M059J (cell line): Measurements from ENCODE around the gene CCDC154. TPM values are rescaled to one million over a fixed set of nuclear protein-coding genes. Genes with fewer than 3 reads are reported as not detected.
"Not testable (repeated sequence)": the region's sequence is repeated elsewhere in the genome, so short reads cannot be mapped to it uniquely, and the experiment has no call there.

ENCODE experiments used
- DNase-seq: peaks from one replicate; pipeline ENCODE4 v3.0.0-alpha.2; 2012; ENCODE audit warnings: low read depth
- total RNA-seq: library from RNA; depleted of rRNA; stranded (reverse); fragments of >200 nt; shearing (Covaris generic); gene quantifications from 2 replicates; pipeline ENCODE4 v1.2.3, GENCODE V29; 2014; rRNA removed

CCDC154 gene, protein sequence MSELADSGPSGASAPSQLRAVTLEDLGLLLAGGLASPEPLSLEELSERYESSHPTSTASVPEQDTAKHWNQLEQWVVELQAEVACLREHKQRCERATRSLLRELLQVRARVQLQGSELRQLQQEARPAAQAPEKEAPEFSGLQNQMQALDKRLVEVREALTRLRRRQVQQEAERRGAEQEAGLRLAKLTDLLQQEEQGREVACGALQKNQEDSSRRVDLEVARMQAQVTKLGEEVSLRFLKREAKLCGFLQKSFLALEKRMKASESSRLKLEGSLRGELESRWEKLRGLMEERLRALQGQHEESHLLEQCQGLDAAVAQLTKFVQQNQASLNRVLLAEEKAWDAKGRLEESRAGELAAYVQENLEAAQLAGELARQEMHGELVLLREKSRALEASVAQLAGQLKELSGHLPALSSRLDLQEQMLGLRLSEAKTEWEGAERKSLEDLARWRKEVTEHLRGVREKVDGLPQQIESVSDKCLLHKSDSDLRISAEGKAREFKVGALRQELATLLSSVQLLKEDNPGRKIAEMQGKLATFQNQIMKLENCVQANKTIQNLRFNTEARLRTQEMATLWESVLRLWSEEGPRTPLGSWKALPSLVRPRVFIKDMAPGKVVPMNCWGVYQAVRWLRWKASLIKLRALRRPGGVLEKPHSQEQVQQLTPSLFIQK
- 0.05 TPM in 1 of 2 replicates, not detected in the other for total RNA-seq

DNA sequence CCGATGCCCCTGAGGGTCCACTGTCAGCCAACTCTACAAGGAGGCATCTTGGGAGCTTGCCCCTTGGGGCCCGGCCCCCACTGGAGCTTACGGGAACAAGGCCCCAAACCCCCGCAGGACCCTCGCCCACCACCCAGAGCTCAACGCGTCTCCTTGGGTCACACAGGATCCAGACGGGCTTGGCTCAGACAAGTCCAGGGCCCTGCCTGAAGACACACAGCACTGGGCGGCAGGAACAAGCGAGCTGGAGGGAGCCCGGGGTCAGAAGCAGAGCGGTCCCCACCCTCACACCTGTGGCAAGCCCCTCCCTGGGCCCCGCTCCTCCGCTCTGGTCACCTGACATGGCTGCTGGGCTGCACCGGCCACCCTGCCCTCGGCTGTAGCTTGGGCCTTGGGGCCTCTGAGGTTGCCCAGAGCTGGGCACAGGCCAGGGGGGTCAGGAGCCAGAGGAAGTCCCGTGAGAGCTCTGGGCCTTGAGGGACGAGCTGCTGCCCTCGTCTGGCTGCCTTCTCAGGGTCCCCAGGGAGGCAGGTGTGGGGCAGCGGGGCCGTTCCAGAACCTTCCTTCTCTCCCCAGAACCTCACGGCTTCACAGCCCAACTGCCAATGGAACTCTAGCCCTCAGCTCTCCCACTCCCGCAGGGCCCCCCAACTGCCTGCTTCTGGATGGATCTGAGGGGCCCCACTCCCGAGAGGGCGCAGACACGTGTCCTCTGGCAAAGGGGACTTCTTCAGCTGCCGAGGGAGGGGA lies at the start of gene CCDC154:
CCDC154 (minus strand) TSS at position 577 of the 750 bp plus-strand sequence; CDS start at position 343, 234 bp downstream.
- DNase-seq = no peak

DNA sequence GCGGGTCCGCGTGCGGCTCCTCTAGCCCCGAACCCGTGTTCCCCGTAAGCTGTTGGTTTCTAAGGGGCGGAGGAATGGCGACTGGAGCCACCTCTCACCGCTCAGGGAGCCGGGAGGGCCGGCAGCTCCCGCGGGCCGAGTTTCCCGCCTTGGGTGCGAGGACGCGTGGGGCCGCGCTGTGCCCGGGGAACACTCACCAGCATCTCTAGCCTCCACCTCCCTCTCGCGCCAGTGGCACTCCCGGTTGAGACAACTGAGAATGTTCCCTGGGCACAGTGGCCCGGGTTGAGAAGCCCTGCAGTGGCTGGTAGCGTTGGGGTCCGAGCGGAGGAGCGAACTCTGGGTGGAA lies 49.4 kb upstream of the CCDC154 start:
- DNase-seq = peak; percentile 31

DNA sequence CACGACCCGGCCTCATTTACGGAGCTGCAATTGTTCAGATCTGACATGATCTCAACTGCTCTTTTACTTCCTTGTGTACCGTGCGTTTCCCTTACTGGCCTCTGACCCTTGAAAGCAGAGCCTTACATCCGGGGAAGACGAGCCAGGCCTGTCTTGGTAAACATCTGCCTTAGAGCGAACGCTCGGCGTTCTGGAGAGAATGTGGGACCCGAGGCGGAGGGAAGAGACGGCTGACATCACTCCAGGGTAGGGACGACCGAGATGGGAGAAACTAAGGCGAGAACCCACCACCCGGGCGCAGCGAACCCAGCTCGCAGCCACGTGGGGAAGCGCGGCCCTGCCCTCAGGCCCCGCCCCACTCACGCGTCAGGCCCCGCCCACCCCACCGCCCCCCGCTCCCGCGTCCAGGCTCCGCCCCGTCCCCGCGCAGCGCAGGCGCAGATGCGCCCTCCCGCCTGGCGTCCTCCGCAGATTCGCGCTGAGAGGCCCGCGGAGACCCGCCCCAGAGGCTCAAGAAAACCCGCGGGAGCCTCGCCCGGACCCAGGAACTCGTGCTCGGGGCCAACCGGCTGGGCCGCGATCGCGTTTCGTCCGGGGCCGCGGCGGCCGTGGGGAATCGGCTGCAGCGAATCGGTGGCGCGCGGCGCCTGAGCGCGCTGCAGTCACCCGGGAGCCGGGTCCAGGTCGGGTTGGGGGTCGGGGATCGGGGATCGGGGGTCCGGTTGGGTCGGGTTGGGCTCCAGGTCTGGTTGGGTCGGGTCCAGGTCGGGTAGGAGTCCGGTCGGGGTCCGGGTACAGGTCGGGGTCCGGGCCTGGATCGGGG lies 48.8 kb upstream of the CCDC154 start, which contains the start of gene TELO2:
TELO2 (plus strand) TSS at position 438 of the 823 bp plus-strand sequence. CDS start 922 bp downstream, outside the sequence.
- DNase-seq = peak; percentile 67

DNA sequence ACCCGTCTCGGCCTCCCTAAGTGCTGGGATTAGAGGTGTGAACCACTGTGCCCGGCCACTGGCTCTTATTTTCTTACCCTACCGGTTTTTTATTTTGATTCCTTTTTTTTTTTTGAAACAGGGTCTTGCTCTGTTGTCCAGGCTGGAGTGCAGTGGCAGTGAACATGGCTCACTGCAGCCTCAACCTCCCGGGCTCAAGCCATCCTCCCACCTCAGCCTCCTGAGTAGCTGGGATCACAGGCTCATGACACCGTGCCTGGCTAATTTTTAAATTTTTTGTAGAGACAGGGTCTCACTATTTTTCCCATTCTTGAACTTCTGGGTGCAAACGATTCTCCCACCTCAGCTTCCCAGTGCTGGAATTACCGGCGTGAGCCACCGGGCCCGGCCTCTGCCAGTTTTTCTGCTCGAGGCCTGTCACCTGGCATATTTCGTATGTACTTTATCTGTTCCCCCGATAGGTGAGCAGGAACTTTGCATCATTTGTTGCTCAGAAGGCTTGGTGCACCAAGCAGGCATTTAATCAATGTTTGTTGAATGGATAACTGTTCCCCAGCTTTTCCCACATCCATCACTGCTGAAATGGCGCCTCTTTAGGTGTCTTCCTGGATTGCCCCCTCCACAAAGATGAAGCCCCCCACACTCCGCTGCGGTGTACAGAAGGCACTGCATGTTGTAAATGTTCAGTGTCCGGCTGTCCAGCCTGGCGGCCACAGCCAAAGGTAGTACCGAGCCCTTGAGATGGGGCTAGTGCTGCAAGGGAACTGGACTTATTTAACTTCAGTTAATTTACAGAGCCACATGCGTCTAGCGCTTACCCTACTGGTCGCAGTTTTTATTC lies 47.9 kb upstream of the CCDC154 start:
- DNase-seq = no peak

DNA sequence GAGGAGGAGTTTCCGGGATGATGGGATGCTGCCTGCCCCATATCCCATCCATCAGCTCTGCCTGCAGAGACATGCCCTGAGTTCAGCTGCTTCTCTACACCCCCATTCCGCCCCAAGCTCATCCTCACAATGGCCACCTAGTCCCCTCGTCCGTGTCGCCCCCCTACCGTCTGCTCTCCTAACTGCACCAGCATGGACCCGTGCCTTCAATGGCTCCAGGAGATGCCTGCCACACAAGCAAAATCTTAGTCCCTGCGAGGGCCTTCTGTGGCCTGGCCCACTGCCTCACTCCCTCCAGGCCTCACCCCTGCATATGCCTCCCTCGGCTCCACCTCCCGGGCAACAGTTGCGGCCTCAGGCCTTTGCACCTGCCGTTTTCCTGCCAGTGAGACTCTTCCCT lies 47.0 kb upstream of the CCDC154 start:
- DNase-seq = no peak

DNA sequence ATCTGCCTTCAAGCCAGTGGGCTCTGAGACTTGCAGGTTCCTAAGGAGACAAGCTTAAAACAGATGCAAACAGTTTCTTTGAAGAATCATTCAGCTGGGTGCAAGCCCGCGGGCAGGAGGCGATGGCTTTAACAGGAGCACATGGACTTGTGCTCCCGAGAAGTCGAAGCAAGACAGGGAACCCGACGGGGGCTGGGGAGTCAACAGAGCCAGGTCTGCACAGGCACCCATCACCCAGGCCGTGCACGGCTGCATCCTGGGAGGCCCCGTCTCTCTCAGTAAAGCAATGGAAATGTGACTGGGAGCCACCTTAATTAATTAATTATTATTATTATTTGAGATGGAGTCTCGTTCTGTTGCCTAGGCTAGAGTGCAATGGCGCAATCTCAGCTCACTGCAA lies 44.7 kb upstream of the CCDC154 start:
- DNase-seq = no peak

DNA sequence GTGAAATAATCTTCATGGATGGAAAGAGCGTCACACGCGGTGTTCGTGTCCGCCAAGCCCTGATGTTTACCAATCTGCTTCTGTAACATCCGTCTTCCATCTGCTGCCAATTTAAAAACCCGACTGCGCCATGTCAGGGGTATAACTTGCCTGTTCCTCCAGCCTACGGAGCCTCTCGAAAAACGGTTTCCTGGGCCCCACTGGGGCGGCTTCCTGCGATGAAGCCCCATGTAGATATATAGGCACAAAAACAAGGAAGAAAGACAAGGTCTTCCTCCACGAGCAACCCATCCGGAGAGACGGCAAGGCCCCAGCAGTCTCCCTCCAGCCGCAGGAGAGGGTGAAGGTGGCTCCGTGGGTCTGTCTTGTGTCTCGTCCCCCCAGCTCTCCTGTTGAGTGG lies 44.3 kb upstream of the CCDC154 start, which contains the start of gene PTX4:
PTX4 (minus strand) TSS at position 326 of the 400 bp plus-strand sequence; CDS start at position 291, 35 bp downstream.
- DNase-seq = no peak

DNA sequence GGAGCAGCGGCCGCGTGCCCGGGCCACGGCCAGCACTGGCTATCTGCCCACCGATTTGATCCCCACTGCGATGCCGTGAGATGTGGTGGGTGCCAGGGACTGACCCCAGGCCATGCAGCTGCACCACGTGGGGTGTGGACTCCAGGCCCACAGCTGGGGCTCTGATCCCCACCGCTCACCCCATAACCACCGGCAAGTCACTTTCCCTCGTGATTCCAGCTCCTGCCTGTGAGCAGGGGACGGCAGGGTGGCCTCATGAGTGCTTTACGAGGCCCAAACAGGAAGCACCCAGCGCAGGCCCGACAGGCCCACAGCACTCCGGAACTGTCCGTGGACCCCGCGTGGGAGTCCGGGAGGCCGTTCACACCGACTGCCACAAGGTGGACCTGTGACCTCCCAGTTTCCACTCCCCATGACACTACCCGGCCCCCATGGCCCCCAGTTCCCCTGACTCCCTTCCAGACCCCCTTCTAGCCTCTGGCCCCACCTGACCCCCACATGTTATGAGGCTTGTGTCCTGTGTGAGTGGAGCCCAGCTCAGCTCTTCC lies 43.8 kb upstream of the CCDC154 start:
- no peak for DNase-seq

DNA sequence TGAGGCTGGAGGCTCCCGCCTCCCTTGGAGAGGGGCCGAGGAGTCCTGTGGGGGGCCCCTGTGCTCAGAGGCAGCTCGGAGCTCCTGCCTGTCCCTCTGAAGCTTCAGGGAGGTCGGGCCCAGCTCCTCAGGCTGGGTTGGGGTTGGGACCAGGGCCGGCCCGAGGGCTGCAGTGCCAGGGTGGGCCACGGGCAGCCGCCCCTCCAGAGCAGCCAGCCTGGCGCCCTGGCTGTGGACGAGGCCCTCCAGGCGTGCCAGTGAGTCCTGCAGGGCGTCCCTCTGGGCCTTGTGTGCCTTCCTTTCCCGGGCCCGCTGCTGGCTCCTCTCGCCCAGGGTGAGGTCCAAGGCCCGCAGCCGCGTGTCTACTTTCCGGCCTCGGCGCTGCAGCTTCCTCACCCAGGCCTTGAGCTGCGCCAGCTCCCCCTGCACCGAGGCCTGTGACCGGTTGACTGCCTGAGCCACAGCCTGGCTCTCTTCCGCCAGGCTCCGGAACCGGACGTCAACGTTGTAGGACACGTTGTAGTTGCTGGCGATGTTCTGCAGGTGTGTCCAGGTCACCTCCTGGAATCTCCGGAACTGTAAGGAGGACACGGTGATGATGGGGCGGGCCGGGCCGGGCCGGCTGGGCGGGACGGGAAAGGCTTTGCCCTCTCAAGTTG lies 43.2 kb upstream of the CCDC154 start:
- no peak for DNase-seq

DNA sequence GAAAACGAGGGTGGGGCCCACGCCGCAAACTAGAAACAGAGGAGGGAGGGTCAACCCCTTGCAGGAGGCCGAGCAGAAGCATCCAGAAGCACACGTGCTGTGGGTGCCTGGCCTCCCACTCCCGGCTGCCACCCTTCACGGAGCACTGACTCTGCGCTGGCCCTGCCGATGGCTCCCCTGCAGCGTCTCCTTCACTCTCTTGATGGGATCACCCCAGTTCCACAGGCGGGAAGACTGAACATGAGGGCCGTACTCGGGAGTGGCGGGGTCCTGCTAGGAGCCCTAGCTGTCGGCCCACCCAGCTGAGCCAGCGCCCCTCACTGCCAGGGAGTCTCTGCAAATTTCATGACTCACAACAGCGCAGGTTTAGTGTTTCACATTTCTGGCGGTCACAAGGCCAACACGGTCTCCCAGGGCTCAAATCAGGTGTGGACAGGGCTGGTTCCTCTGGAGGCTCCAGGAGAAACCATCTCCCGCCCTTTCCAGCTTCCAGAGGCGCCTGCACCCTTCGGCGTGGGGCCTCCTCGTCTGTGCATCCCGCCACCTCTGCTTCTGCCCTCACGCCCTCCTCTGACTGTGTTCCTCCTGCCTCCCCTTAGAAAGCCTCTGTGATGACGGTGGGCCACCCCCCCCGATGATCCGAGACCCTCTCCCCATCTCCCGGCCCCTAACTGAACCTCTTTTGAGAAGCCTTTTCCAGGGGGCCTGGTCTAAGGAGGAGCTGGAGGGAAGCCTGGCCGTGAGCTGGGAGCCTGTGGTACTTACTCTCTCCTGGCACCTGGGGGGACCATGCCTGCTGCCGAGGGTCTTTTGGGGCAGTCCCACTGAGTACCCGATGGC lies 42.4 kb upstream of the CCDC154 start:
- no peak for DNase-seq

DNA sequence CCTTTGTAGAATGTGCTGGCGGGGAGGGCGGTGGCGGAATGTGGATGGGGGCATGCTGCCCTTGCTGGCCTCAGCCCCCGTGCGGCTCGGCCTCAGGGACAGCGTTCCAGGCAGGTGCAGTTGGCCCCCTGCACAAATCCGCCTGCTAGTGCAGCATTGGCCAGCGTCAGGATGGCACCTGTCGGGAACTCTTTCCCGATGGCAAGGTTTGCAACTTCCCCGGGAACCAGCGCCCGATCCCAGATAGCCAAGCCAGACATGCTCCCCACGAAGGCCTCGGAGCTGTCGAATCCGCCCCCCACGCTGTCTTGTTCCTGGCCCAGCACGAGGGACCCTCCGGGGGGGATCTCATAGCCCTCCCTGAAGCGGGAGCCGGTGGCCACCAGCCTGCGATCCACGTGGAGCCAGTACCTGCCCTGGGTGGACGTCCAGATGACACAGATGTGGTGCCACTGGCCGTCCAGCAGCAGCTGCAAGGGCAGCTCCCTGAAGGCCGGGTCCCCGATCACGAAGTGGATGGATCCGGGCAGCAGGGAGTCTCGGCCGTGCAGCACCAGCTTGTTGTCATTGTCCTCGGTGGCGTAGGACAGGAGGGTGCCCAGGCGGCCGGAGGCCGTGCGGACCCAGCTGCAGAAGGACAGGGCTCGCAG lies 41.6 kb upstream of the CCDC154 start:
- no peak for DNase-seq

DNA sequence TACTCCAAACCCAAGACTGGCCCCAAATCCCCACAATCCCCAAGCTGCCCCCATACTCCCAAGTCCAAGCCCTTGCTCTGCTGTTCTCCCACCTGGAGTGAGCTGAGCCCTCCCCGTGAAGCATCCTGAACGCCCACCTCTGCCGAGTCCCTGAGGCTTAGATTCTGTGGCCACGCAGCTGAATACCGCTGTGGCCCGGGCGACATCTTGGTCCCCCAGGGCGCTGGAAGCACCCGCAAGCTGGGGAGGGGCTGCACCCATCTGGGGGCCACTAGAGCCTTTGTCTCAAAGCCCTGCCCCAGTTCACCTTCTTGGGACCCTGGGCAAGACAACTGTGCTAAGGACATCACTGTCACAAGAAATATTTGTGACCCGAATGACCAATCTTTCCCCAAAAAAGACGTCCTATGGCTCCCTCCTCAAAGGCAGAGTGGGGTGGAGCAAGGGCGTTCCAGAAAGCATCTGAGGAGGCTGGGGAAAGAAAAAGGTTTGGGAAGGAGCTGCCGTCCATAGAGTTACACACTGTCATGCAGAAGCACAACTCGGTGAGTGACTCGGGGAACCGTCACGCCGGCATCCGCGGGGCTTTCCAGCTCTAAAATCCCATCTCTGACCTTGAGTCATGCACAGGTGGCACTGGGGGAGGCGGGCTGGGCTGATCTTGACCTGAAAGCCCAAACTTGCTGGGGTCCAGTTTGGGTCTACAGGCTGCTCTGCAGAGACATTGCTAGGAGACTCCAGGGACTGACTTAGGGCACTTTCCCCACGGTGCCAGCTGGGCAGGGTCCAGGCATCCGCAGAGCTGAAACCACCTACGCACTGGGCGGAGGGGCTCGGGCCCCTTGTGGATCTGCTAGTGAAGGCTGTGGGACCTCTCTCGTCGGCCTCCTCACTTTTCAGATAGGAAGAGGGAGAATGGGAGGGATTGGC lies 37.8 kb upstream of the CCDC154 start:
- DNase-seq = peak; percentile 71

DNA sequence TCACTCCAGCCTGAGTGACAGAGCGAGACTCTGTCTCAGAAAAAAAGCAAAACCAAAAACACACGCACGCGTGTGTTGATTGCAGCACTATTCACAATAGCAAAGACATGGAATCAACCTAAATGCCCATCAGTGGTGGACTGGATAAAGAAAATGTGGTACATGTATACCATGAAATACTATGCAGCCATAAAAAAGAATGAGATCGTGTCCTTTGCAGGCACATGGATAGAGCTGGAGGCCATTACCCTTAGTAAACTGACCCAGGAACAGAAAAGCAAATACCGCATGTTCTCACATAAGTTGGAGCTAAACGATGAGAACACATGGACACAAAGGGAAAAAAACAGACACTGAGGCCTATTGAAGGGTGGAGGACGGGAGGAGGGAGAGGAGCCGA lies 34.6 kb upstream of the CCDC154 start:
- not testable (repeated sequence) for DNase-seq

DNA sequence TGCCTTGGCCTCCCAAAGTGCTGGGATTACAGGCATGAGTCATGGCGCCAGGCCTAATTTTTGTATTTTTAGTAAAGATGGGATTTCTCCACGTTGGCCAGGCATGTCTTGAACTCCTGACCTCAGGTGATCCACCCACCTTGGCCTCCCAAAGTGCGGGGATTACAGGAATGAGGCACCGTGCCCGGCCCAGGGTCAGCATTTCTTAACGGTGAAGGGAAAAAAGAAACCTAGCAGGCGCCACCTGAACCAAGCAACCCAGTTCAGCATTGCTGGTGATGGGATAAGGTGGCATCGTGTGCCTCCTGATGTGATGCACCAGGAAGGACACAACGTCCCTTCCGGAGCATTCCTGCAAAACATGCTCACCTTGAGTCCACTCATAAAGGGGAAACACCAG lies 32.7 kb upstream of the CCDC154 start:
- DNase-seq = no peak

DNA sequence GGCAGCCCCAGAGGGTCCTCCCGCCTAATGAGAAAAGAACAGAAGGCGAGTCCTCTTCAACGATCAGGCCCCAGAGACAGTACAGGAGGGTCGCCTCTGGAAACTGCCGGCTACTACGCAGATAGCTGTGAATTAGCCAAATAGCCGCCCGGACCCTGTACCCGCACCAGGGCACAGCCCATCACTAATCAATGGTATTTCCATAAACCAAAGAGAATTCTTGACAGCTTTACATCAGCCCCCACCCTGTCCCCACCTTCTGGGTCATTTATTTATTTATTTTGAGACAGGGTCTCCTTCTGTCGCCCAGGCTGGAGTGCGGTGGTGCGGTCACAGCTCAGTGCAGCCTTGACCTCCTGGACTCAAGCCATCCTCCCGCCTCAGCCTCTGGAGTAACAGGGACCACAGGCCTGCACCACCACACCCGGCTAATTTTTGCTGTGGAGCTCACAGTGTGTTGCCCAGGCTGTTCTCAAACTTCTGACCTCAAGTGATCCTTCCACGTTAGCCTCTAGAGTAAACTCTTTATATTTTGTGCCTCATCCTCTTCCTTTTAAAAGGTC lies 31.3 kb upstream of the CCDC154 start:
- DNase-seq = no peak

DNA sequence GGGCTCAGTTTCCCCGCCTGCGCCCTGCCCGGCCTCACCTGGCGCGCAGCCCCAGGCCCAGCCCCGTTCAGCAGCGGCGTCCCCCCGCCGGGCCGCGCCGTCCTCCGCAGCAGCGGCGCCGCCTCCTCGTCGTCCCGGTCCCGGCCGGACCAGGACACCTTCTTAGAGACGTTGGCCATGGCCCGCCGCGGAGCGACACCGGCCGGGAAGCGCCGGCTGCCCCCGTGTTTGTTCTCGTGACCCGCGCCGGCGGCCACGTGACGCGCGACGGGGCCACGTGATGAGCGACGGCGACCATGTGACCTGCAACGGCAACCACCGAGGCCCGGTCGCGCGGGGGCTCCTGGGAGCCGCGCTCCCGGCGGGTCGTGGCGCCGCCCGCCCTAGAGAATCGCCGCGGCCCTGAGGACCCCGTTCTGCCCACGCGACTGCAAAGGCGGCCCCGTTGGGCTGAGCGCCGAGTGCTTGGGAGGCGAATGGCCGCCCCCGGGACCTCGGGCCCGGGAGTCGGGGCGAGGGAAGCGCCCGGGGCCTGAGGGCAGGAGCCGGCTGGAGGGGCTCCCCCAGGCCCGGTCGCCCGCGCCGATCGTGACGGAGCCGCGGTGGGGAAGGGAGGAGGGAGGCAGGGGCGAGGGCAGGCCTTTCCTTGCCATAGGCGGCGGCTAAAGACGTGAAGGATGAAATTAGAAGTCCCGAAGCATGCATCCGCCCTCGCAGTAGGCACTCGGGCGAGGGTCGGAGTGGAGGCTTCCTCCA lies 30.6 kb upstream of the CCDC154 start, which contains the start of gene CLCN7:
CLCN7 (minus strand) TSS at position 233 of the 756 bp plus-strand sequence; CDS start at position 179, 54 bp downstream.
- peak; percentile 80 for DNase-seq
